Measurements from ENCODE around the gene USH2A. TPM values are rescaled to one million over a fixed set of nuclear protein-coding genes. Genes with fewer than 3 reads are reported as not detected.

The USH2A gene
- polyA plus RNA-seq, 3 donors: not detected

GRCh38 chr1:215824245-215824644 lies 599.0 kb downstream of the USH2A start:
- H3K27ac ChIP-seq (ENCODE audit: low read depth, low read length): no peak overlapping the region

- H3K27ac ChIP-seq (ENCODE audit: low read depth, low read length): no peak overlapping the region
- WGBS, 3 donors: 43 to 51% (median 48%) methylated on average over 2 of the region's 2 CpGs
These were observed 604.1 kb downstream of the USH2A start for GRCh38 chr1:215819114-215819513.

GRCh38 chr1:215807911-215808436 lies 615.3 kb downstream of the USH2A start:
- no peak overlapping the region for H3K27ac ChIP-seq (ENCODE audit: low read depth, low read length)
- 81 to 87% (median 83%) methylated on average over 1 of the region's 1 CpG for WGBS, 3 donors

- WGBS, 3 donors: 38 to 53% (median 49%) methylated on average over 4 of the region's 4 CpGs
- no peak overlapping the region for H3K27ac ChIP-seq (ENCODE audit: low read depth, low read length)
These were observed 616.0 kb downstream of the USH2A start for GRCh38 chr1:215807218-215807617.

GRCh38 chr1:215797859-215798258 lies 625.4 kb downstream of the USH2A start:
- H3K27ac ChIP-seq (ENCODE audit: low read depth, low read length): no peak overlapping the region

GRCh38 chr1:215794156-215794555 lies 629.1 kb downstream of the USH2A start:
- no peak overlapping the region for H3K27ac ChIP-seq (ENCODE audit: low read depth, low read length)
- WGBS, 3 donors: 60 to 80% (median 61%) methylated on average over 6 of the region's 6 CpGs

- H3K27ac ChIP-seq (ENCODE audit: low read depth, low read length): no peak overlapping the region
These were observed 630.1 kb downstream of the USH2A start for GRCh38 chr1:215793180-215793579.

GRCh38 chr1:215792446-215792845 lies 630.8 kb downstream of the USH2A start:
- 35 to 56% (median 55%) methylated on average over 8 of the region's 8 CpGs for WGBS, 3 donors

GRCh38 chr1:215789981-215790380 lies 633.3 kb downstream of the USH2A start:
- WGBS, 3 donors: 50 to 77% (median 68%) methylated on average over 3 of the region's 3 CpGs
- no peak overlapping the region for H3K27ac ChIP-seq (ENCODE audit: low read depth, low read length)

More at GRCh38 chr1:215792446-215792845, 630.8 kb downstream of the USH2A start:
- no peak overlapping the region for H3K27ac ChIP-seq (ENCODE audit: low read depth, low read length)

GRCh38 chr1:215786997-215787396 lies 636.3 kb downstream of the USH2A start:
- H3K27ac ChIP-seq (ENCODE audit: low read depth, low read length): no peak overlapping the region

- H3K27ac ChIP-seq (ENCODE audit: low read depth, low read length): no peak overlapping the region
These were observed 642.6 kb downstream of the USH2A start for GRCh38 chr1:215780641-215781040.

GRCh38 chr1:215780139-215780538 lies 643.1 kb downstream of the USH2A start:
- H3K27ac ChIP-seq (ENCODE audit: low read depth, low read length): no peak overlapping the region
- 51 to 69% (median 64%) methylated on average over 2 of the region's 2 CpGs for WGBS, 3 donors

GRCh38 chr1:215779729-215780128 lies 643.5 kb downstream of the USH2A start:
- no peak overlapping the region for H3K27ac ChIP-seq (ENCODE audit: low read depth, low read length)
- WGBS, 3 donors: 33 to 73% (median 67%) methylated on average over 7 of the region's 7 CpGs

GRCh38 chr1:215777370-215777925 lies 645.8 kb downstream of the USH2A start:
- no peak overlapping the region for H3K27ac ChIP-seq (ENCODE audit: low read depth, low read length)
- WGBS, 3 donors: 65 to 72% (median 70%) methylated on average over 5 of the region's 5 CpGs

GRCh38 chr1:215776336-215776735 lies 646.9 kb downstream of the USH2A start:
- WGBS, 3 donors: 46 to 67% (median 59%) methylated on average over 5 of the region's 5 CpGs
- no peak overlapping the region for H3K27ac ChIP-seq (ENCODE audit: low read depth, low read length)

GRCh38 chr1:215772151-215772550 lies 651.1 kb downstream of the USH2A start:
- 41 to 66% (median 50%) methylated on average over 1 of the region's 1 CpG for WGBS, 3 donors
- no peak overlapping the region for H3K27ac ChIP-seq (ENCODE audit: low read depth, low read length)

GRCh38 chr1:215768303-215768702 lies 654.9 kb downstream of the USH2A start:
- no peak overlapping the region for H3K27ac ChIP-seq (ENCODE audit: low read depth, low read length)
- 75 to 82% (median 81%) methylated on average over 4 of the region's 4 CpGs for WGBS, 3 donors

- 61 to 68% (median 66%) methylated on average over 2 of the region's 2 CpGs for WGBS, 3 donors
- no peak overlapping the region for H3K27ac ChIP-seq (ENCODE audit: low read depth, low read length)
These were observed 655.5 kb downstream of the USH2A start for GRCh38 chr1:215767761-215768160.

- H3K27ac ChIP-seq (ENCODE audit: low read depth, low read length): no peak overlapping the region
- 51 to 65% (median 62%) methylated on average over 1 of the region's 1 CpG for WGBS, 3 donors
These were observed 656.7 kb downstream of the USH2A start for GRCh38 chr1:215766521-215766920.

GRCh38 chr1:215765833-215766232 lies 657.4 kb downstream of the USH2A start:
- 82 to 91% (median 91%) methylated on average over 1 of the region's 1 CpG for WGBS, 3 donors
- no peak overlapping the region for H3K27ac ChIP-seq (ENCODE audit: low read depth, low read length)

GRCh38 chr1:215761446-215761845 lies 661.8 kb downstream of the USH2A start:
- no peak overlapping the region for H3K27ac ChIP-seq (ENCODE audit: low read depth, low read length)
- 90 to 92% (median 91%) methylated on average over 2 of the region's 2 CpGs for WGBS, 3 donors
